SJCRH30 (cell line): ENCODE measurements around the gene EFCAB6. TPM values are rescaled to one million over a fixed set of nuclear protein-coding genes. Genes with fewer than 3 reads are reported as not detected.

Experiments
- DNase-seq, 2 experiments: peaks; one replicate each; pipeline ENCODE4 v3.0.0-alpha.2; 2015 to 2020
- H3K27ac ChIP-seq: fragments of 250-450 bp; sonication (Bioruptor Pico); 2 replicates; pipeline ENCODE4 v1.5.1; 2020; ENCODE audit warnings: mild to moderate bottlenecking, moderate library complexity
- H3K27me3 ChIP-seq: fragments of 250-450 bp; sonication (Bioruptor Pico); 2 replicates; pipeline ENCODE4 v1.5.1; 2020; ENCODE audit warnings: mild to moderate bottlenecking, moderate library complexity
- H3K36me3 ChIP-seq: fragments of 250-450 bp; sonication (Bioruptor Pico); 2 replicates; pipeline ENCODE4 v1.5.1; 2020; ENCODE audit warnings: mild to moderate bottlenecking, moderate library complexity
- H3K4me1 ChIP-seq: fragments of 250-450 bp; sonication (Bioruptor Pico); 2 replicates; pipeline ENCODE4 v1.5.1; 2020; ENCODE audit warnings: mild to moderate bottlenecking, moderate library complexity
- H3K4me3 ChIP-seq: fragments of 250-450 bp; sonication (Bioruptor Pico); 2 replicates; pipeline ENCODE4 v1.5.1; 2020; ENCODE audit warnings: mild to moderate bottlenecking, moderate library complexity
- H3K9me3 ChIP-seq: fragments of 250-450 bp; sonication (Bioruptor Pico); replicated peaks from 2 replicates; pipeline ENCODE4 v1.5.1; 2020; ENCODE audit warnings: mild to moderate bottlenecking, moderate library complexity
- total RNA-seq: library from RNA; depleted of rRNA; stranded (reverse); fragments of >200 nt; shearing (Covaris generic); gene quantifications from 2 replicates; pipeline ENCODE4 v1.2.3, GENCODE V29; 2014

The EFCAB6 gene
- total RNA-seq, 1 experiment from 2014 or later = not detected

DNA sequence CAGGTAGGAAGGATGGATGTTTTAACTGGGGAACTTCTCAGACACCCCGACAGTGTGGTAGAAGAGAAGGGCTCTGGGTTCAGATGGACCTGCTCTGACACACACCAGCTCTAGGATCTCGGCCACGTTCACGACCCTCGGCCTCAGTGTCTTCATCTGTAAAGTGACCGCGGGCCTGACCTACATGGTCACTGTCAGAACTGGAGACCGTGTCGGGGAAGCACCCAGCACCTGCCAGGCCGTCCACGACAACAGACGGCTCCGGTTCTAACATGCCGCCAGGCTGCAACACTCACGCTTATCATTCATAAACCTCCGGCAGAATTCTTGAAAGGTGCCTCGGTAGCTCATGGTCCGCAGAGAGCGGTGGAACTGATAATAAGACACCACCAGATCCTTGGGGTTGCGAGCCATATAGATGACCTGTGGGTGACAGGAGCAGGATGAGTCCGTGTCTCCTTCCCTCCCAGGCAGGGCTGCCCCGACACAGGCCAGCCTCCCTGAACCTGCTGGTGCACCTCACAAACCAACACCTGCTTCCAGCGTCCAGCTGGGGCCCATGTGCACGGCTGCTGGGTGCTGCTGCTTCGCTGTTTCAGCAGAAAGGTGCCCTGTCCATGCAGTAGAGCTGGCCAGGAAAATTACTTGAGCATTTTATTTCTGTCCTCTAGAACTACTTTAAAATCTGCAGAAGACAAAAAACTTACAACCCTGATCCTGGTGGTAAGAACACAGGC lies 26.6 kb upstream of the EFCAB6 start:
- no peak for DNase-seq
- Histone ChIP-seq H3K27me3 (no peaks in the 10 kb centered on the region), H3K9me3 (no peaks in the 10 kb centered on the region), H3K4me1 (no peaks in the 10 kb centered on the region), H3K27ac (no peak overlapping the region), H3K4me3 (no peak overlapping the region), H3K36me3 (no peaks in the 10 kb centered on the region)

DNA sequence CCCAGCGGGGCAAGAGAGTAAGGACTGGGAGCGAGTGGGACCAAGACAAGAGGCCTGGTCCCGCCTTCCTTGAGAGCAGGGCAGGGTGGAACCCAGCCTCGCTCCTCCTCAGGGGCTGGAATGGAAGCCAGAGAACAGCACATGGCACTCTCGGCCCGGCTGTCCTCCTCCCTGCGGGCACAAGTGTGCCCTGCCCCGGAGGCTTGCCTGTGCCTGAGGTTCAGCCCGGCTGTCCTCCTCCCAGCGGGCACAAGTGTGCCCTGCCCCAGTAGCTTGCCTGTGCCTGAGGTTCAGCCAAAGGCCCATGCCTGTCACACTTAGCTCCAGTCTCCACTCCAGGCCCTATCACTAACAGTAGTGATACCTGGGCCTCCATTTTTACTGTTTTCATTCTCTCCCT lies 26.1 kb upstream of the EFCAB6 start:
- no peak for DNase-seq
- Histone ChIP-seq H3K36me3 (no peaks in the 10 kb centered on the region), H3K27ac (no peak overlapping the region), H3K4me3 (no peak overlapping the region), H3K27me3 (no peaks in the 10 kb centered on the region), H3K9me3 (no peaks in the 10 kb centered on the region), H3K4me1 (no peaks in the 10 kb centered on the region)

DNA sequence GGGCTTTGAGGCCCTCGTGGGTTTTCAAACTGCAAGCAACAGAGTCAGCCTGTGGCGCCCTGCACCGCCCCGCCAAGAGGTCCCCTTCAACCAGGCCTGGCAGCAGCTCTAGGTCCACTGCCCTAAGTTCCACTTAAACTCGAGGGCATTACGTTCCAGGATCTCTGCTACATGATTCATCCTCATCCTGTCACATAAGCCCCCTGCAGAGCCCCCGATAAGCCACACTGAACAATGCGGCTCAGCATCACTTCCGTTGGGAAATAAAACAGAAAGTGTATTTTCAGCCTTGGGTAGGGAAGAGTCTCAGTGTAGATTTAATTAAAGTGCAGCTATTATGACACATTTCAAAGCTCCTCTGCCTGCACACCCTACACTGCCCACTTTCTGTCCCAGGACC lies 25.6 kb upstream of the EFCAB6 start:
- no peaks in the 10 kb centered on the region for H3K4me1 ChIP-seq
- no peak for DNase-seq

DNA sequence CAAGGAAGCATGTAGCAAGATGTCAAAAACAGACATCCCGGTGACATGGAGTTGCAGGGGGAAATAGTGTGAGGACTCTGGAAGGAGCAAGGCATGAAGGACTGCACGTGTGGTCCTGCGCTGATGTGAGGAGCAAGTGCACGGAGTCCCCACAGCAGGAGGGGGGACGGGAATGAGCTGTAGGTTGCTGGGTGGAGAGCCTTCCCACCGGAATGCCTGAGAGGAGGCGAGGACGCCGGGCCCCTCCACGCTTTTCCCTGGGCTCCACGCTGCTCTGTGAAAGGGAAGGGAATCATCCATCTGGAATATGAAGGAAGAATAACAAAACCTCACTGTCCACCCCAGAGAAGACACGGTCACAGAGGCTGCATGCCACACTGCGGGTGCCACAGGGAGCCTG lies 23.6 kb upstream of the EFCAB6 start:
- Histone ChIP-seq H3K4me1 (no peaks in the 10 kb centered on the region), H3K27me3 (0 out of 2 replicates have a peak, but pooled peaks cover 3% of the 10 kb centered on the region)
- no peak for DNase-seq

More for the DNA sequence above, 25.6 kb upstream of the EFCAB6 start:
- Histone ChIP-seq H3K4me3 (no peak overlapping the region), H3K36me3 (no peaks in the 10 kb centered on the region), H3K9me3 (no peaks in the 10 kb centered on the region), H3K27me3 (no peaks in the 10 kb centered on the region), H3K27ac (no peak overlapping the region)

DNA sequence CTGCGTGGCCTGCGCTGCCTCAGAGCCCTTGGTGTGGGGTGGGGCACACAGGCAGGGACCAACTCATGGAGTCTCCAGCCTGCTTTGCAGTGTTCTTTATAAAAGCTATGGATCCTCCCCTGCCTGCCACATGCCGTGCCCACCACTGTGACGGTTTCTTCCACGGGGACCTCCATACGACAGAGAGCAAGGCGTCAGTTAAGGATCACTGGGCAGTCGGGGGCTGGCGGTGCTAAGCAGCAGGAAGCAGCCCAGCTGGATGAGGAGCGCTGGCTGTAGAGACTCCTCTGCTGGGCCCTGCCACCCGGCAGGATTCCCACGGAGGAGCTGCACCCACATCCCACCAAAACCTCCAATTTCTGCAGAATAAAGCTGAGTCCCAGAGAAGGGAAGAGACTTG lies 23.1 kb upstream of the EFCAB6 start:
- Histone ChIP-seq H3K36me3 (no peaks in the 10 kb centered on the region), H3K4me3 (no peak overlapping the region), H3K9me3 (no peaks in the 10 kb centered on the region), H3K27me3 (0 out of 2 replicates have a peak, but pooled peaks cover 3% of the 10 kb centered on the region), H3K4me1 (no peaks in the 10 kb centered on the region), H3K27ac (no peak overlapping the region)
- DNase-seq = no peak

More for the DNA sequence above, 23.6 kb upstream of the EFCAB6 start:
- Histone ChIP-seq H3K27ac (no peak overlapping the region), H3K4me3 (no peak overlapping the region), H3K36me3 (no peaks in the 10 kb centered on the region), H3K9me3 (no peaks in the 10 kb centered on the region)

DNA sequence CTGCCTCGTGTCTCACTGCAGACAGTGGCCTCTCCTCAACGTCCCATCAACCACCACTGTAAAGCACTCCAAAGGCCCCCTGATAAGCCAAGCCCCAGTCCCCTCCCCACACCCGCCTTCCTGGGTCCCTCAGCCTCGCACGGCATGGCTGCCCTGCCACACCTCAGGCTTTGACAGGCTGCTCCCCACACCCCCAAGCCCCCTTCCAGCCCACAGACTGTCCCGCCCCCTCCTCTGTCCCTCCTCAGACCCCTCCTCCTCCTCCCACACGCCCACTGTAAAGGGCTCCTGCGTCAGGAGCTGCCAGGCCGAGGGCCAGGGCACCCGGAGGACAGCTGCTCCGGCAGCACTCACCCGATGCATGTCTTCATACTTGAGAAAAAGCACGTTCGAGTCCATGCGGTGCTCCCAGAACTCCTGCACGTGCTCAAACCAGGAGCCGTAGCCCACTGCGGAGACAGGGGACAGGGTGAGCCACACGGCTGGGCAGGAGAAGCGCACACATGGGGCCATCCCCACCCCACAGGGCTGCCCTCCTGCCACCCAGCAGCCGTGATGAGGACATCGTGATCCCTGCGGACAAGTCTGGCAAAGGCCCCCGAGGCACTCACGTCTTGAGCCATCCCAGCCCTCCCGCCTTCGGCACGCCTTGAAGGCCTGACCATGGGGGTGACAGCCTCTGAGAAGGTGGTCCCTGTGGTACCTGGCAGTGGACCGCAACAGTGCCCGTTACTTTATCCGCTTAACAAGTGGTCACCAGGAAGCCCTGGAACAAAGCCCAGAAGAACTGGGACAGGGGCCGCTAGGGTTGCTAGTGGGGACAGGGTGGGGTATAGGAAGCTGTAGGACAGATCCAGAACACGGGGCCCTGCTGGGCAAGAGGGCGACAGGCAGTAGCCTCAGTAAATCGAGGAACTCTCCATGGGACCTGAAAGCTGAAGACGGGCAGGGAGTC lies 21.5 kb upstream of the EFCAB6 start:
- DNase-seq = no peak
- Histone ChIP-seq H3K27ac (no peak overlapping the region), H3K36me3 (no peaks in the 10 kb centered on the region), H3K27me3 (peaks cover 3% of the 10 kb centered on the region; the same call in 1 of the 2 replicates), H3K4me3 (no peak overlapping the region), H3K4me1 (no peaks in the 10 kb centered on the region), H3K9me3 (no peaks in the 10 kb centered on the region)

DNA sequence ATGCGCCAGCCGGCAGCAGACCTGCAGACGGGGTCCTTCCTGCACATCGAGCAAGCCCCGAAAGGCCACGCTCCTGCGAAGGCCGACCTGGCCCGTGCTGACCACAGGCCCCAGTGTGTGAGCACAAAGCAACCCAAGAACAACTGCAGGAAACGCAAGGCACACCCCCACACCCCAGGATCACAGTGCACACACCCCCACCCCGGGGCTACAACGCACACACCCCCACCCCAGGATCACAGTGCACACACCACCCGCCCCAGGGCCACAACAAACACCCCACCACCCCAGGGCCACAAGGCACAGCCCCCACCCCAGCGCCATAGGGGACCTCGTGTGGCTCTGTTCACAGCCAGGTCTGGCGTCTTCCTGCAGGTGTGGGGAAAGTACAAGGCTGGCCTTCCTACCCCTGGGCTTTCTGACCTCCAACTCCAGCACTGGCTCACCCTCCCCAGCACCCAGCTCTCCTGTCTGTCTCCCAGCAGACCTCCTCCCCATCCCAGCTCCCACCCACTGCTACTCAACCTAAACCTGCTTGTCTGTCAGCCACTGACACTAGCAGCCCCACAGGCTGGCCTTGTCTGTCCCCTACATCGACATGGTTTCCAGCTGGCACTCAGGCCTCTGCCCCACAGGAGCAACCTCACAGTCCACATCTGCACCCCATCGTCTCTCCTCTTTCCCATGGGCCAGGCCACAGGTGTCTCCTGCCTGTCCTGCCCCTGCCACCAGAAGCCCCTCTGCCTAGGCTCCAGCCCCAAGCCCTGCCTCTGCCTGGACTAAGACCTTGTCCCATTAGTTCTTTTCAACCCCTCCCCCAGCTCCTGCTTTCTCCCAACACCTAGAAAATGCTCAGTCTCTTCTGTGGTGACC lies 20.5 kb upstream of the EFCAB6 start:
- H3K4me3 ChIP-seq = no peak overlapping the region
- no peak for DNase-seq
- no peaks in the 10 kb centered on the region for H3K9me3 ChIP-seq

DNA sequence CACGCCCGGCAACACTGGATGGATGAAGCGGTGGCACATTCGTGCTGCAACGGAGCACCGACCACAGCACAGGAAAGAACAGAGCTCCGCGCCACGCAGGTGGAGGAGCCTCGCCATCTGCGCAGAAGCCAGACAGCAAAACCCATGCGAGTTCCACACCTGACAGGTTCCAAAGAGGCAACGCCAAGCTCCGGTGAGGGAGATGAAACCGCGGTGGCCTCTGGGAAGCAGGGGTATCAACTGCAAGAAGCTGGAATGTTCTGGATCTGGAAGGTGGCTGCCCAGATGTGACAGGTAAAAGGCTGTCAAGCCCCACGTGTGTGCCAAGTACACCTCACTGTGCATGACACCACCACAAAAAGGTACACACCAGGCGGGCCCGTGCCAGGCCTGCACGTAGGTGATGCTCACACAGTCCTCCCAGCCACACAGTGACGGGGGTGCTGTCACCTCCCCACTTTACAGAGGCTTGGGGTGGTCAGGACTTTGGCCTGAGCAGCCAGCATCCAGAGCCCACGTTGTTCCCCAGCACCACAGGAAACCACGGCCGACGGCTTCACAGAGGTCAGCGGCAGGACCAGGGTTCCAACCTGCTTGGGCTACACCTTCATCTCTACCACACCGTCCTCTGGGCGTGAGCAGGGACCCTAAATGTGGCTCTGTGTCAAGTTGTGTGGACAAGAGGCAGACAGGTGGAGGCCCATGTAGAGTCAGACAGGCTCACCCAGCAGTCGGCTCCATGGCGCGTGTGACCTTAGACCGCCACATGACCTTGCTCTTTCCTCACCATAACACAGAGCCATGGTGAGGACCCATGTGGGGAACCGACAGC lies 19.7 kb upstream of the EFCAB6 start:
- no peaks in the 10 kb centered on the region for H3K4me1 ChIP-seq
- H3K9me3 ChIP-seq = no peaks in the 10 kb centered on the region
- DNase-seq = no peak
- H3K27ac ChIP-seq = no peak overlapping the region
- no peaks in the 10 kb centered on the region for H3K36me3 ChIP-seq
- H3K27me3 ChIP-seq = peaks cover 3% of the 10 kb centered on the region
- no peak overlapping the region for H3K4me3 ChIP-seq

More for the DNA sequence above, 20.5 kb upstream of the EFCAB6 start:
- Histone ChIP-seq H3K4me1 (no peaks in the 10 kb centered on the region), H3K27ac (no peak overlapping the region), H3K36me3 (no peaks in the 10 kb centered on the region), H3K27me3 (peaks cover 3% of the 10 kb centered on the region)

DNA sequence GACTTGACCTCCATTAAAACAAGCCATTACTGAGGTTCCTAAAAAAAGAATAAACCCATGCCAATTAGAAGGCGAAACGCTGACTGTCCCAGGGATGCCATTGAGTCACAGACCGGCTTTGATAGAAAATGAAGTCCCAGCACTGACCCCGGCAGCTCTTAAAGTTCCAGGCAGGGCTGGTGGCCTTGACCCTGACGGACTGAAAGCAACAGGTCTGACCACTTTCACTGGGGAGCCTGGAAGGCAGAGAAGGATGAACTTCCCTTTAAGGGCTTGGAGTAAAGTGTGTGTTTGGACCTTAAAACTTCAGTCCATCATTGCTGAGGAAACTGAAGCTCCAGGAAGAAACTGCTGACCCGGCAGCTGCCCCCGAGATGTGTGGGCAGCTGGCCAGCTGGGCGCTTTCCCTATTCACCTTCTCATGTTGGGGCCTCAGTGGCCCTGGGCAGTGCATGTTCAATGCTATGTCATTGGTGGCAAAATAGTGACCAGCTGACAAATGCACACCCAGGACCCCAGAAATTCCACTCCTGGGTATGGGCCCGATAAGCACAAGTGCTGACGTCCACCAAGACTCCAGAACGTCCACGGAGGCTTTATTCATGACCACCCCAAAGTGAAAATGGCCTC lies 18.9 kb upstream of the EFCAB6 start:
- Histone ChIP-seq H3K36me3 (no peaks in the 10 kb centered on the region), H3K27me3 (peaks cover 3% of the 10 kb centered on the region), H3K9me3 (no peaks in the 10 kb centered on the region), H3K4me3 (no peak overlapping the region), H3K4me1 (no peaks in the 10 kb centered on the region), H3K27ac (no peak overlapping the region)
- no peak for DNase-seq

DNA sequence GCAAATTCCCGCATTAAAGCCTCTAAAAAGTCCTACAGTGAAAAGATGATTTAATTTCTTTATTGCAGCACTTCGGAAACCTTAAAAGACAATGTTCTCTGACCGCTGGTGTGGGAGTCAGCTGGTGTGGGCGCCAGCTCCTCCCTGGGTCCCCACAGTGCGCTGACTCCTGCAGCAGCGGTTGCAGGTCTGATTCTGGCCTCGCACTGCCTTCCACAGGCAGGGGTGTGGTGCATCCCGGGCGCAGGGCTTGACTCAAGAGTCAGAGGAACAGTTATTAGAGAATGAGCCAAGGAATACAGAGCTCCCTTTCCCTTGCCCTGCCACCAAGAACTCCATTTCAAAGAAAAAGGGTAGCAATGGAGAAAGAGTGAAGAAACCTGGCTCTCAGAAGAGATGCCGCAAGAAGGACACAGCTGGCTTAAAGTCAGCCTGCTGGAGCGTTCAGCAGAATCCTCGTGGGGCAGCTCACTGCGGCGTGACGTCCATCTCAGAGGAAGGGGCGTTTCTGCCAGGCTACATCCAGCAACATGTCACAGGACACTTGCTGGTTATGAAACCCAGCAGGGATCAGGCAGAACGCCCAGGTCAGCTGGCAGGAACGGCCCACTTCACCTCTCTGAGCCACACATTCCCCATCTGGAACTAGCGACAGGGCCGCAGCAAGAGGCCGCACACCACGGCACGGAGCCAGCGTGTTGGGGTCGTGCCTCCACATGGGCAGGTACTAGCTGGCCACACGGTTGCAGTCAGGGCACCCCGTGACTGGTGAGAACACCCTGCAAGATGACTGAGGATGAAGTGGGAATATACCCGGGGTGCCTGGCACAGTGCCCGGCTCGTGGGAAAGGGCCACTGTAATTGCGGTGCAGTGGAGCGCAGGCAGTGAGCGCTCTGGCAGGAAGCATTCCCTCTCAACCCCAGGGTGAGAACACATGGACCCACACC lies 18.1 kb upstream of the EFCAB6 start:
- H3K27ac ChIP-seq = no peak overlapping the region
- H3K27me3 ChIP-seq = peaks cover 7% of the 10 kb centered on the region
- DNase-seq = no peak
- no peaks in the 10 kb centered on the region for H3K9me3 ChIP-seq
- H3K4me1 ChIP-seq = no peaks in the 10 kb centered on the region
- no peaks in the 10 kb centered on the region for H3K36me3 ChIP-seq
- H3K4me3 ChIP-seq = no peak overlapping the region

DNA sequence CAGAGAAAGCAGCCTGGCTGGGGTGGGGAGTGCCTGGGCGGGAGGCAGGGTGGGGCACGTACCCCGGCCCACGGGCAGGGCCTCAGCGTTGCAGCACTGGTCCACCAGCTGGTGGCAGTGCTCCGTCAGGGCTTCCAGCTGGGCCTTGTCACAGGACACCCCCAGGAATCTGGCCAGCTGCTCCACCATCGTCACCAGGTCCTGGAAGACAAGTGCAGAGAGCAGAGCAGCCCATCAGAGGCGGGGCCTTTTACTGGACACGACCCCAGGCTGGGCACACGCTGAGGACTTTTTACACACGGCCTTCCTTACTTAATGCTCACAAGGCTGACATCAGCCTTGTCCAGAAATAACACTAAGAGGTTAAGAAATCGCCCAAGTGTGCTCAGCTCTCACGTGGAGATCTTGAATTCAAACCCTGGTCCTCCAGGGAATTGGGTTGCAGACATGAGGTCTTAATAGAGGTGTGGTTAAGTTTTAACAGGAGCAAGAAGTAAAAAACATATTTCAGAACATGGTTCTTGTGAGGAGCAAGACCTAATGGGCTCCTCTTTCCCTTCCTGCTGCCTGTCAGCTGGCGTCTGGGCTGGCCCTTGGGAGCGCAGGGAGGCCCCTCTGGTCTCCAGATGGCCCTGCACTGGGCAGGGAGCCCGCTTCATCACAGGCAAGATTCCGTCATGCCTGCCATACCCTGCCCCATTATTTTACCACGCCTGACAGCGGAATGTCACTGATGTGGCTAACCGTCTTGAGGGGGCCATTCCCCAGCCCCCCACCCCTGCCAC lies 17.1 kb upstream of the EFCAB6 start:
- H3K36me3 ChIP-seq = no peaks in the 10 kb centered on the region
- H3K27me3 ChIP-seq = peaks cover 7% of the 10 kb centered on the region
- no peak overlapping the region for H3K4me3 ChIP-seq
- H3K9me3 ChIP-seq = no peaks in the 10 kb centered on the region
- H3K4me1 ChIP-seq = no peaks in the 10 kb centered on the region
- no peak overlapping the region for H3K27ac ChIP-seq
- peak; percentile 34 to 38 for DNase-seq

DNA sequence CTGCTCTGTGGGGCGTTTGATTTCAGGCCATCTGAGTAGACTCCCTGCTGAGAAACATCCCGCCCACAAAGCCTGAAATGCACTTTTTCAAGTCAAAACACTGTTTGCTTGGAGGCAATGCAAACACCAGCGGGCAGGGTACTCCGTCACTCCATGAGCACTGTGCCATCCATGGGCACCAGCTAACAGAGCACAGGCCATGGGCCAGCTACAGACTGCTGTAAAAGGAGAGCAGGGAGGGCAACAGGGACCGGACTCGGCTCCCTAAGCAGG lies 16.6 kb upstream of the EFCAB6 start:
- Histone ChIP-seq H3K4me3 (no peak overlapping the region), H3K4me1 (no peaks in the 10 kb centered on the region), H3K36me3 (no peaks in the 10 kb centered on the region), H3K9me3 (no peaks in the 10 kb centered on the region), H3K27ac (no peak overlapping the region), H3K27me3 (peaks cover 8% of the 10 kb centered on the region)
- DNase-seq = no peak
